ENCODE data around the gene SMNDC1. TPM values are rescaled to one million over a fixed set of nuclear protein-coding genes. Genes with fewer than 3 reads are reported as not detected.

SMNDC1 gene
- total and polyA plus RNA-seq, 8 donors: 24.2 to 52.6 (median 45.4) TPM

GRCh38 chr10:110330675-110331074, 26.0 kb upstream of the SMNDC1 start:
- ATAC-seq (no peak), DNase-seq (no peak)
- Histone ChIP-seq H3K4me3 (no peak overlapping the region), H3K36me3 (no peaks in the 10 kb centered on the region), H3K4me1 (peaks cover 0 to 2% of the 10 kb centered on the region in 2 donors), H3K27ac (no peak overlapping the region), H3K9me3 (peaks cover 0 to 20% of the 10 kb centered on the region in 2 donors), H3K27me3 (no peaks in the 10 kb centered on the region)
- intact Hi-C loops (cut with DNase I): no loop called here
- no peak for TF ChIP-seq CTCF (IDR thresholded peaks at IDR 0.05)

GRCh38 chr10:110327262-110327914, 22.7 kb upstream of the SMNDC1 start:
- TF ChIP-seq CTCF (IDR thresholded peaks at IDR 0.05): no peak
- ATAC-seq: no peak
- intact Hi-C loops (cut with DNase I): no loop called here

GRCh38 chr10:110326351-110327032, 21.8 kb upstream of the SMNDC1 start:
- ATAC-seq: peak; percentile 22
- Histone ChIP-seq H3K27me3 (no peaks in the 10 kb centered on the region), H3K36me3 (no peaks in the 10 kb centered on the region)

More at GRCh38 chr10:110327262-110327914, 22.7 kb upstream of the SMNDC1 start:
- no peaks in the 10 kb centered on the region for H3K4me1 ChIP-seq
- H3K4me3 ChIP-seq: no peak overlapping the region
- H3K27ac ChIP-seq: no peak overlapping the region
- DNase-seq: no peak
- no peaks in the 10 kb centered on the region for H3K36me3 ChIP-seq
- peaks cover 0 to 21% of the 10 kb centered on the region in 2 donors for H3K9me3 ChIP-seq
- no peaks in the 10 kb centered on the region for H3K27me3 ChIP-seq

GRCh38 chr10:110324805-110325280, 20.1 kb upstream of the SMNDC1 start:
- no peak for TF ChIP-seq CTCF (IDR thresholded peaks at IDR 0.05)
- intact Hi-C loops (cut with DNase I): no loop called here
- ATAC-seq: no peak

More at GRCh38 chr10:110326351-110327032, 21.8 kb upstream of the SMNDC1 start:
- H3K4me3 ChIP-seq: no peak overlapping the region
- no peak for TF ChIP-seq CTCF (IDR thresholded peaks at IDR 0.05)
- DNase-seq: no peak
- H3K4me1 ChIP-seq: no peaks in the 10 kb centered on the region
- peaks cover 0 to 24% of the 10 kb centered on the region in 2 donors for H3K9me3 ChIP-seq
- no peak overlapping the region for H3K27ac ChIP-seq
- intact Hi-C loops (cut with DNase I): no loop called here

GRCh38 chr10:110324201-110324804, 19.6 kb upstream of the SMNDC1 start:
- peaks cover 0 to 19% of the 10 kb centered on the region in 2 donors for H3K9me3 ChIP-seq
- H3K4me1 ChIP-seq: no peaks in the 10 kb centered on the region
- intact Hi-C loops (cut with DNase I): no loop called here
- no peak for TF ChIP-seq CTCF (IDR thresholded peaks at IDR 0.05)
- H3K27me3 ChIP-seq: no peaks in the 10 kb centered on the region
- H3K27ac ChIP-seq: no peak overlapping the region
- H3K4me3 ChIP-seq: no peak overlapping the region
- H3K36me3 ChIP-seq: no peaks in the 10 kb centered on the region
- no peak for ATAC-seq
- DNase-seq: no peak

More at GRCh38 chr10:110324805-110325280, 20.1 kb upstream of the SMNDC1 start:
- no peak for DNase-seq
- peaks cover 0 to 19% of the 10 kb centered on the region in 2 donors for H3K9me3 ChIP-seq
- H3K4me3 ChIP-seq: no peak overlapping the region
- H3K36me3 ChIP-seq: no peaks in the 10 kb centered on the region
- no peaks in the 10 kb centered on the region for H3K4me1 ChIP-seq
- no peak overlapping the region for H3K27ac ChIP-seq
- H3K27me3 ChIP-seq: no peaks in the 10 kb centered on the region
